ENCODE data around the gene BCR. TPM values are rescaled to one million over a fixed set of nuclear protein-coding genes. Genes with fewer than 3 reads are reported as not detected.
"Not testable (repeated sequence)": the region's sequence is repeated elsewhere in the genome, so short reads cannot be mapped to it uniquely, and the experiment has no call there.

Gene BCR
- total and polyA plus RNA-seq, 12 donors, result 18.7 to 64.3 (median 42.4) TPM

- H3K27me3 ChIP-seq, result no peaks in the 10 kb centered on the region
- H3K4me1 ChIP-seq (replicated peaks in 1 of 2), result no peaks in the 10 kb centered on the region
- no peaks in the 10 kb centered on the region for H3K36me3 ChIP-seq (replicated peaks in 1 of 2)
- 73 to 93% (median 84%) methylated on average over 4 of the region's 4 CpGs for WGBS, 4 donors
- H3K9me3 ChIP-seq (replicated peaks in 1 of 3), result no peaks in the 10 kb centered on the region
- no peak overlapping the region for H3K4me3 ChIP-seq
- TF ChIP-seq CTCF (IDR thresholded peaks at IDR 0.05), result no peak
- H3K27ac ChIP-seq, result no peak overlapping the region
- intact Hi-C loops (cut with DNase I), result no loop called here
- DNase-seq, result no peak
Observed at GRCh38 chr22:23365961-23366360, 185.7 kb downstream of the BCR start.

GRCh38 chr22:23367196-23367595 is 186.9 kb downstream of the BCR start:
- H3K4me3 ChIP-seq; DNase-seq; H3K27ac ChIP-seq; intact Hi-C loops (cut with DNase I); H3K27me3 ChIP-seq; H3K36me3 ChIP-seq (replicated peaks in 1 of 2); H3K4me1 ChIP-seq (replicated peaks in 1 of 2); H3K9me3 ChIP-seq (replicated peaks in 1 of 3): not testable (repeated sequence)
- 40 to 54% (median 49%) methylated on average over 3 of the region's 3 CpGs for WGBS, 4 donors

Small RNA genes lying within 50 kb of the gene (small RNA-seq; reads per million reads assigned to genes)
- gene BCRP8 (0 reads per million in 2 donors), gene RF00017 (0 reads per million in 2 donors), gene RF00066 (0 reads per million in 2 donors), gene RN7SL263P (0 reads per million in 2 donors)

Other genes with a start within 250 kb of the BCR start
- gene GNAZ, start 110.0 kb upstream of the BCR start, total RNA-seq, result 10 to 100 TPM in 4 of 9 donors, 1 to 10 TPM in 5; 3.0 to 70.8 (median 9.4) TPM
- 10 to 100 TPM in 1 of 3 donors, 1 to 10 TPM in 2; 3.7 to 14.4 (median 6.8) TPM for gene GNAZ, start 110.0 kb upstream of the BCR start, polyA plus RNA-seq
- 10 to 100 TPM in 1 of 9 donors, 1 to 10 TPM in 4, under 1 TPM in 2, not detected in 2; 0.49 to 18.3 (median 2.3) TPM for gene RSPH14, start 38.5 kb upstream of the BCR start, total RNA-seq
- 1 to 10 TPM; 3.2 to 4.8 (median 3.6) TPM for gene RSPH14, start 38.5 kb upstream of the BCR start, polyA plus RNA-seq
- 10 to 100 TPM in 2 of 9 donors, 1 to 10 TPM in 7; 4.0 to 13.0 (median 8.3) TPM for gene RAB36, start 35.0 kb upstream of the BCR start, total RNA-seq
- 1 to 10 TPM; 6.5 to 7.3 (median 7.0) TPM for gene RAB36, start 35.0 kb upstream of the BCR start, polyA plus RNA-seq